Fibroblast of lung (primary cell): ENCODE data around the gene GREB1. TPM values are rescaled to one million over a fixed set of nuclear protein-coding genes. Genes with fewer than 3 reads are reported as not detected.

Experiments
- DNase-seq, 2 donors: peaks; one replicate each; pipeline versions ENCODE4 v3.0.0 to v3.0.0-alpha.2; 2010; ENCODE audit warnings: low read depth in 2 of 2
- H2AFZ ChIP-seq: 2 replicates; pipeline ENCODE4 v1.5.1; 2012; ENCODE audit warnings: low read length, control low read depth, inconsistent platforms
- H3K27ac ChIP-seq: 2 replicates; pipeline ENCODE4 v1.5.1; 2011; ENCODE audit warnings: low read length, control low read depth; ENCODE audit not compliant: insufficient read depth
- H3K27me3 ChIP-seq: 2 replicates; pipeline ENCODE4 v1.5.1; 2011; ENCODE audit warnings: mild to moderate bottlenecking, low read length; ENCODE audit not compliant: control insufficient read depth, insufficient read depth
- H3K36me3 ChIP-seq: 2 replicates; pipeline ENCODE4 v1.5.1; 2011; ENCODE audit warnings: low read length; ENCODE audit not compliant: control insufficient read depth, insufficient read depth
- H3K4me1 ChIP-seq: 2 replicates; pipeline ENCODE4 v1.5.1; 2011; ENCODE audit warnings: low read length; ENCODE audit not compliant: control insufficient read depth, insufficient read depth; ENCODE audit errors: extremely low read depth
- H3K4me2 ChIP-seq: 2 replicates; pipeline ENCODE4 v1.5.1; 2011; ENCODE audit warnings: low read length, control low read depth; ENCODE audit not compliant: insufficient read depth; ENCODE audit errors: extremely low read depth
- H3K4me3 ChIP-seq, 4 experiments: fragments of 200-600 bp in 1 of 4; sonication (generic) in 1 of 4; replicated peaks in 1 of 4; 2 replicates each; pipeline ENCODE4 v1.5.1; 2011 to 2016; ENCODE audit warnings: low read length in 4 of 4, low read depth in 3 of 4, mild to moderate bottlenecking in 3 of 4, control low read depth in 2 of 4, inconsistent platforms in 1 of 4, mixed read lengths in 1 of 4; ENCODE audit not compliant: insufficient read depth in 1 of 4; ENCODE audit errors: control extremely low read depth in 1 of 4
- H3K79me2 ChIP-seq: 2 replicates; pipeline ENCODE4 v1.5.1; 2012; ENCODE audit warnings: mild to moderate bottlenecking, low read length, inconsistent platforms; ENCODE audit not compliant: control insufficient read depth, insufficient read depth
- H3K9ac ChIP-seq: 2 replicates; pipeline ENCODE4 v1.5.1; 2011; ENCODE audit warnings: mild to moderate bottlenecking, low read length, control low read depth; ENCODE audit not compliant: insufficient read depth
- H3K9me3 ChIP-seq: 2 replicates; pipeline ENCODE4 v1.5.1; 2012; ENCODE audit warnings: low read depth, low read length; ENCODE audit not compliant: control insufficient read depth, insufficient read depth
- H4K20me1 ChIP-seq: 2 replicates; pipeline ENCODE4 v1.5.1; 2011; ENCODE audit warnings: low read length; ENCODE audit not compliant: control insufficient read depth, insufficient read depth; ENCODE audit errors: extremely low read depth
- CTCF ChIP-seq, 2 donors: IDR thresholded peaks in 1 of 2; conservative IDR thresholded peaks in 1 of 2; 1 replicate in 1 of 2; 2 replicates in 1 of 2; pipeline ENCODE4 v1.5.1; 2011 to 2012; ENCODE audit warnings: low read length in 2 of 2, control low read depth in 1 of 2, inconsistent platforms in 1 of 2, low read depth in 1 of 2, mild to moderate bottlenecking in 1 of 2
- EZH2 ChIP-seq: IDR thresholded peaks from 2 replicates; pipeline ENCODE4 v1.5.1; 2012; ENCODE audit warnings: low read length, control low read depth, mild to moderate bottlenecking; ENCODE audit errors: missing control alignments
- polyA plus RNA-seq, 2 donors: library from polyadenylated mRNA; depleted of rRNA in 1 of 2; stranded (reverse) in 1 of 2; unstranded in 1 of 2; fragments of >200 nt; gene quantifications; 2 replicates each; pipeline ENCODE4 v1.2.1, GENCODE V29; 2011 to 2012; ENCODE audit warnings: missing spikeins in 1 of 2
- total RNA-seq: library from RNA; depleted of rRNA; stranded (reverse); fragments of >200 nt; gene quantifications from 2 replicates; pipeline ENCODE4 v1.2.1, GENCODE V29; 2014

The GREB1 gene
- total and polyA plus RNA-seq, 2 donors (not counting 1 experiment from before 2014, with no cell fraction given): 0.06 to 2.0 TPM

DNA sequence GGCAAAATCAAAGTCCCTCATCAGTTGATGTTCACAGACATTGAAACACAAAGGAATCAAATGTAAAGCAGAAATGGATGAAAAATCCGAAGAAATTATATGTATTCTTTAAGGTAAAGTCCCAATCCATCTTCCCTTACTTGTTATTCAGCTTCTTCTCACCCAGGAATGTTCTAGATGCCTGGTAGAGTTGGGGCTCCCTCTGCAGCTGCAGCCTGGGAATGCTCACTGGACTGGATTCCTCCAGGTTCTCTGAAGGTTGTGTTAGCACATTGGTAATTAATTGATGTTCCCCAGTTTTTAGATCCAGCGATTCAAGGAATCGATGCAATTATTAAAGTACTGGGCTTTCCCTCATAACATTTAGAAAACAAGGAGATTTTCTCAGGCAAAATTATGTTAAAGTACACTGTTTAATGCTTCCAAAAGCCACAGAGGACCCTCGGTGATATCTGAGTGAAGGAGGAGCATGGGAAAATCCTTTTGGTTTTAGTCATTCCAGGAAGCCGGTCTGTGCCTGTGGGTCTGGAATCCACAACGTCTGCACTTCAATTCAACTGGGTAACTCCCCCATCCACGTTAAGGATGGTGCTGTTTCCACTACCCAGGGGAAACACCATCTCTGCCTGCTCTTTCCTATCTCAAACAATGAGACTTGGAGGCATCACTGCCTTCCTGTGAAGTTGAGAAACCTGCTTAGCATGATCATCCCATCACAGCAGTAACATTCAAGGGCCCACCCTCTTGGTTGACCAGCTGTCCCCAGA is 114.2 kb downstream of the GREB1 start:
- no peak overlapping the region for H2AFZ ChIP-seq
- H3K27me3 ChIP-seq: peaks cover 16% of the 10 kb centered on the region
- H3K9ac ChIP-seq: no peak overlapping the region
- H3K9me3 ChIP-seq: no peaks in the 10 kb centered on the region
- no peak overlapping the region for H3K4me2 ChIP-seq
- H3K36me3 ChIP-seq: no peaks in the 10 kb centered on the region
- H3K4me1 ChIP-seq: no peaks in the 10 kb centered on the region
- DNase-seq: peak in 1 of 2 donors; percentile 26
- H3K4me3 ChIP-seq: no peak overlapping the region
- TF ChIP-seq CTCF (conservative IDR thresholded peaks at IDR 0.05 in 1 of 2, IDR thresholded peaks at IDR 0.05 in 1 of 2; ENCODE audit: low read depth in 1 of 2, low read length in 2 of 2): peak; percentile 45 to 47
- no peak for TF ChIP-seq EZH2
- no peaks in the 10 kb centered on the region for H3K79me2 ChIP-seq
- no peaks in the 10 kb centered on the region for H4K20me1 ChIP-seq
- H3K27ac ChIP-seq: no peak overlapping the region

DNA sequence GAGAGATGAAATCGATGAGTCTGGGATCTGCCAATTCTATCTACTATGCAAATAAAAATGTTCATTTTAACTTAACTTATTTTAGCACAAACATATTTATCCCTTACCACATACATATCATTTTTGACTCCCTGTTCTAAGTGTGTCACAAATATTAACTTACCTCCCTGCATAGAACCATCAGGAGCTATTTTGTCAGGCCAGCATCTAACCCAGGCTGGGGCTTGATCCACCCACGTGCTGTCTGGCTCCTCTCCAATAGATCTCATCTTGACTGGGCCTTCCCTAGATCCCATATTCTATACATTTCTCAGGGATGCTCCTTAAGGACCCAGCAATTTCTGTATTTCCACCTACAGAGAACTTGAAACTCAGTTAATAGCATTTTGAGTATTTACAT is 115.2 kb downstream of the GREB1 start:
- no peak overlapping the region for H3K4me2 ChIP-seq
- no peak overlapping the region for H3K27ac ChIP-seq
- no peak for DNase-seq
- peaks cover 16% of the 10 kb centered on the region for H3K27me3 ChIP-seq
- H3K79me2 ChIP-seq: no peaks in the 10 kb centered on the region
- H3K9me3 ChIP-seq: no peaks in the 10 kb centered on the region
- TF ChIP-seq EZH2: no peak
- TF ChIP-seq CTCF (conservative IDR thresholded peaks at IDR 0.05 in 1 of 2, IDR thresholded peaks at IDR 0.05 in 1 of 2; ENCODE audit: low read depth in 1 of 2, low read length in 2 of 2): no peak
- no peak overlapping the region for H3K9ac ChIP-seq
- H3K36me3 ChIP-seq: no peaks in the 10 kb centered on the region
- no peaks in the 10 kb centered on the region for H4K20me1 ChIP-seq
- H3K4me3 ChIP-seq: no peak overlapping the region
- H2AFZ ChIP-seq: no peak overlapping the region
- no peaks in the 10 kb centered on the region for H3K4me1 ChIP-seq

DNA sequence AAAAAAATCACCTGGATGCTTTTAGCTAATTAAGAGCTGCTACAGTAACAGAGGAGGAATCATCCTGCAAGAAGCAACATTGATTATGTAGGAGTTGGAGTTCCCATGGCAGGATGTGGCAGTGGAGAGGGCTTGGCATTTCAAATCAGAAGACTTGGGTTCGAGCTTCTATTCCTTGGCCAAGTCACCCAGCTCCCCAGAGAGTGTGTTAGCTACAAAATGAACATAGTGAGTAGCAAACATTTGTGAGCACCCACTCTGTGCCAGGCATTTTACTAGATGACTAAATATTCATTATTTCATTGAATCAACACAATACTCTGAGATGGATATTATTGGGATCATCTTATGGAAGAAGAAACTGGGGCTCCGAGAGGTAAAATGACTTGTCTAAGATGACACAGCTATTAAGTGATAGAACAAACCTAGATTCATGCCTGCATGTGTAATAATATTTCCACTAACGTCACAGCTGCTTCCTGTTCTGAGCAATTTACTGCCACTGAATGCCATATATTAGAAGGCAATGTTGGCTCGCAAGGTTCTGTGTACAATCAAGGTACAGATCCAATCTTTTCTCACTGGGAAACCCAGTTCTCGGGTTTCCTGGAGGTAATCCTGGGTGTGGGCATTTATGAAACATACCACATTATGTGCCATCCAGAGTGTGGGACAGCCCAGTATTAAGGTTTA is 118.2 kb downstream of the GREB1 start:
- TF ChIP-seq CTCF (conservative IDR thresholded peaks at IDR 0.05 in 1 of 2, IDR thresholded peaks at IDR 0.05 in 1 of 2; ENCODE audit: low read depth in 1 of 2, low read length in 2 of 2) (no peak), EZH2 (no peak)
- no peak overlapping the region for H3K4me3 ChIP-seq
- H3K27ac ChIP-seq: no peak overlapping the region
- no peaks in the 10 kb centered on the region for H3K9me3 ChIP-seq
- H4K20me1 ChIP-seq: no peaks in the 10 kb centered on the region
- H3K36me3 ChIP-seq: no peaks in the 10 kb centered on the region
- no peaks in the 10 kb centered on the region for H3K79me2 ChIP-seq
- H3K27me3 ChIP-seq: peaks cover 16% of the 10 kb centered on the region
- H2AFZ ChIP-seq: no peak overlapping the region
- H3K4me1 ChIP-seq: no peaks in the 10 kb centered on the region
- no peak overlapping the region for H3K4me2 ChIP-seq
- H3K9ac ChIP-seq: no peak overlapping the region
- DNase-seq: no peak
